Progenitor cell of endocrine pancreas (in vitro differentiated cells): Measurements from ENCODE around the gene COPS3. TPM values are rescaled to one million over a fixed set of nuclear protein-coding genes. Genes with fewer than 3 reads are reported as not detected.

Experiments
- DNase-seq: peaks from one replicate; pipeline ENCODE4 v3.0.0; 2021; ENCODE audit warnings: low spot score; ENCODE audit not compliant: unreplicated experiment
- H3K27ac Mint-ChIP-seq: 2 replicates; pipeline ENCODE4 v1.8.0; 2021; ENCODE audit warnings: mild to moderate bottlenecking, moderate library complexity, mixed read lengths
- H3K27me3 Mint-ChIP-seq: 2 replicates; pipeline ENCODE4 v1.8.0; 2021; ENCODE audit warnings: mixed read lengths
- H3K36me3 Mint-ChIP-seq: 2 replicates; pipeline ENCODE4 v1.8.0; 2022; ENCODE audit warnings: mixed read lengths; ENCODE audit not compliant: insufficient read depth
- H3K4me1 Mint-ChIP-seq: 2 replicates; pipeline ENCODE4 v1.8.0; 2021; ENCODE audit warnings: low read depth, mixed read lengths
- H3K4me3 Mint-ChIP-seq: 2 replicates; pipeline ENCODE4 v1.8.0; 2021; ENCODE audit warnings: low read depth, mild to moderate bottlenecking, moderate library complexity, mixed read lengths
- H3K9me3 Mint-ChIP-seq: 2 replicates; pipeline ENCODE4 v1.8.0; 2021; ENCODE audit warnings: low read depth, mixed read lengths
- total RNA-seq: library from RNA; stranded (reverse); gene quantifications from 2 replicates; pipeline ENCODE4 v1.2.1, GENCODE V29; 2021
- TF ChIP-seq, protein P1 (sequence below): fragments of 200-600 bp; sonication (generic); IDR thresholded peaks from one replicate; pipeline ENCODE4 v1.5.0; 2021; ENCODE audit warnings: antibody characterized with exemption, mild to moderate bottlenecking; ENCODE audit not compliant: unreplicated experiment

Gene COPS3
- total RNA-seq, 1 donor from 2014 or later: 61.5 TPM

DNA sequence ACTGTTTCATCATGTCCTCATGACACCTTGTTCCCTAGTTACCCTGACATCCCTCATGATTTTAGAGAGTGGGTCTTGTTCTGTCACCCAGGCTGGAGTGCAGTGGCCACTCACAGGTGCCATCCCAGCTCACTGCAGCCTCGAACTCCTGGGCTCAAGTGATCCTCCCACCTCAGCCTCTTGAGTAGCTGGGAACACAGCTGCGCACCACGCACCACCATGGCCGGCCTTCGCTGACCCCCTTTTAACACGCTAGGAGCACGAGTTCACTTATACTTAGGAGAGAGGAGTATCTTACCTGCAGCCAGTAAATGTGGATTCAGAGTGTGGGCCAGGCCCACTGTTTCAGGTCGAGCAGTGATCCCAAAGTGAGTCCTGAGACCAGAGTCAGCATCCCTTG is 43.6 kb upstream of the COPS3 start:
- no peaks in the 10 kb centered on the region for H3K9me3 Mint-ChIP-seq
- TF ChIP-seq, protein P1, sequence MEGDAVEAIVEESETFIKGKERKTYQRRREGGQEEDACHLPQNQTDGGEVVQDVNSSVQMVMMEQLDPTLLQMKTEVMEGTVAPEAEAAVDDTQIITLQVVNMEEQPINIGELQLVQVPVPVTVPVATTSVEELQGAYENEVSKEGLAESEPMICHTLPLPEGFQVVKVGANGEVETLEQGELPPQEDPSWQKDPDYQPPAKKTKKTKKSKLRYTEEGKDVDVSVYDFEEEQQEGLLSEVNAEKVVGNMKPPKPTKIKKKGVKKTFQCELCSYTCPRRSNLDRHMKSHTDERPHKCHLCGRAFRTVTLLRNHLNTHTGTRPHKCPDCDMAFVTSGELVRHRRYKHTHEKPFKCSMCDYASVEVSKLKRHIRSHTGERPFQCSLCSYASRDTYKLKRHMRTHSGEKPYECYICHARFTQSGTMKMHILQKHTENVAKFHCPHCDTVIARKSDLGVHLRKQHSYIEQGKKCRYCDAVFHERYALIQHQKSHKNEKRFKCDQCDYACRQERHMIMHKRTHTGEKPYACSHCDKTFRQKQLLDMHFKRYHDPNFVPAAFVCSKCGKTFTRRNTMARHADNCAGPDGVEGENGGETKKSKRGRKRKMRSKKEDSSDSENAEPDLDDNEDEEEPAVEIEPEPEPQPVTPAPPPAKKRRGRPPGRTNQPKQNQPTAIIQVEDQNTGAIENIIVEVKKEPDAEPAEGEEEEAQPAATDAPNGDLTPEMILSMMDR: no peak

DNA sequence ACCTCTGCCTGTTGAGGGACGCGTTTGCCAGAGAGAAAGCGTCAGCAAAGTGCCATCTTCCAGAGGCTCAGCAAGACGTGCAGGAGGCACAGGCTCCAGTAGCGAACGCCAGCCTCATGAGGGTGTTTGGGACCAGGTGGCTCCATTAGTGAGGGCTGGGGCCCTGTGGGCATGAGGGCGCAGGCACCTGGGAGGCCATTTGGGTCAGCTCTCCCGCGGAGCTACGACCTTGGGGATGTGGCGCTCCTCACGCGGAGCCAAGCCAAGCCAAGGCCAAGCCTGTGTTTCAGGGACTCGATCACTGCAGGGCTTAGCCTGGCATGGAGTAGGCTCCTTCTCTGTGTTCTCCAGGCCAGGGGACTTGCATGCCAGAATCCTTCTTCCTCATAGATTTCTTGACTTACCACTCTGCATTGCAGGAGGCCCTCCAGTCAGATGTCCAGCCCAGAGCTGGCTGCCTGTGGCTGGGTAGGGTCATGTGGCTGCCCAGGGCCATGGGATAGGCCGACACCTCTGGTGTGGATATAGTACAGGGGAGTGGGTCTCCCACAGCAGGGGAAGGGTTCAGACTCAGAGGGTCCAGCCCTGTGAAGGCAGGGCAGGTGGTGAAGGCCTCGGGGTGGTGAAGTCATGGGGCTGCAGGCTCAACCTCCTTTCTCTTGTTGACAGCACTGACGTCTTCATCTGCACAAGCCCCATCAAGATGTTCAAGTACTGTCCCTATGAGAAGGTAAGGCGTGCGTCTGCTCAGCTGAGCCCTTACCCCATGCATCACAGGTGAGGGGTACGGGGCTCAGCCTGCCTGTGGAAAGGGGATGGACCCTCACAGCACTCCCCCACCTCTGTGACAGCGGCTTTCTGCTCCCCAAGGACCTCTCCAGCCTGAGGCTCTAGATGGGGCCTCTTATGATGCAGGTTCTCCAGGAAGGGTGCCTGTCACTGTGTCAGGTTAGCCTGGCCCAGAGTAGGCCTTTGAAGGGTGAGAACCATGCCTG is 41.8 kb upstream of the COPS3 start:
- no peaks in the 10 kb centered on the region for H3K27me3 Mint-ChIP-seq
- no peak overlapping the region for H3K27ac Mint-ChIP-seq
- H3K9me3 Mint-ChIP-seq: no peaks in the 10 kb centered on the region
- H3K36me3 Mint-ChIP-seq: no peaks in the 10 kb centered on the region
- DNase-seq: no peak
- H3K4me3 Mint-ChIP-seq: no peak overlapping the region
- TF ChIP-seq, protein P1: no peak
- H3K4me1 Mint-ChIP-seq: no peaks in the 10 kb centered on the region

More for the DNA sequence above, 43.6 kb upstream of the COPS3 start:
- no peak for DNase-seq
- H3K27ac Mint-ChIP-seq: no peak overlapping the region
- H3K36me3 Mint-ChIP-seq: no peaks in the 10 kb centered on the region
- H3K4me1 Mint-ChIP-seq: no peaks in the 10 kb centered on the region
- H3K4me3 Mint-ChIP-seq: no peak overlapping the region
- H3K27me3 Mint-ChIP-seq: no peaks in the 10 kb centered on the region

DNA sequence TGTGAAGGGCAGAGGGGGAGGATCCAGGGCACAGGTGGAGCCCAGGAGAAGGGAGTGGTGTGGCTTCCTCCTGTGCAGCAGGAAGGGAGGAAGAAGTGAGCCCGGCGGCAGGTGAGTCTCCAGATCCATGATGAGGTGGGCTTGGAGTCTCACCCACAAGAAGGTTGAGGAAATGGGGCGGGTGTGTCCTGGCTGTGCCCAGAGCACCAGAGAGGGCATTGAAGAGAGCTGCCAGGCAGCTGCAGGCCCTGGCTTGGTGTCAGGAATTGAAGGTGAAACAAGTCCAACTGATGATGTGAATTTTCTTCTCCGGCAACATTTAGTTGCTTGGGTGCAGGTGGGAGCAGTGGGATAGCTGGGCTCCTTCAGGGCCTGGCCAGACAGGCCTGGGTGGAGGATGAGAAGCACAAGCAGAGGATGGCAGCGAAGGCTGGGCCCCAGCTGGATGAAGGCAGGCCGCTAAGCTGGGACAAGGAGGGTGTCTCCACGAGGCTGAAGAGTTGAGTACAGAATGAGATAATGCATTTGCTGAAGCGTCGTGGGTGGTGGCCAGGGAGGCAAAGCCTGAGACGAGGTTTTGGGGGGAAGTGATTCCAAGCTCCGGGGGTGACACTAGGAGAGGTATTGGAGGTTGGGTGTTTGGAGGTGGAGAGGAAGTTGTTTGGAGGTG is 40.4 kb upstream of the COPS3 start:
- Mint-ChIP-seq H3K9me3 (no peaks in the 10 kb centered on the region), H3K4me3 (no peak overlapping the region), H3K36me3 (no peaks in the 10 kb centered on the region), H3K27ac (no peak overlapping the region), H3K4me1 (no peaks in the 10 kb centered on the region), H3K27me3 (no peaks in the 10 kb centered on the region)
- no peak for DNase-seq
- TF ChIP-seq, protein P1: no peak

DNA sequence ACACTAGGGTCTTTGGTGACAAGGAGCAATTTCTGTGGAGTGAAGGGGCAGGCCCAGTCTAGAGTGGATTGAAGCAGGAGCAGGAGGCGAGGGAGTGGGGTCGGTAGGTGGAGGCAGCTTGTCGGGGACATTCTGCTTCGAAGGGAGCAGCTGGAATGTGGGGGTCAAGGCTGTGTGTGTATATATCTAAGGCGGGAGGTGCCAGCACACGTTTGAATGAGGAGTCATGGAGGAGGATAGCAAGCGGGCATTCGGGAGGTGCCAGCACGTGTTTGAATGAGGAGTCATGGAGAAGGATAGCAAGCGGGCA is 39.8 kb upstream of the COPS3 start:
- no peaks in the 10 kb centered on the region for H3K4me1 Mint-ChIP-seq
- no peak overlapping the region for H3K4me3 Mint-ChIP-seq
- H3K36me3 Mint-ChIP-seq: no peaks in the 10 kb centered on the region
- DNase-seq: no peak
- TF ChIP-seq, protein P1: no peak
- no peaks in the 10 kb centered on the region for H3K27me3 Mint-ChIP-seq
- no peak overlapping the region for H3K27ac Mint-ChIP-seq
- no peaks in the 10 kb centered on the region for H3K9me3 Mint-ChIP-seq

DNA sequence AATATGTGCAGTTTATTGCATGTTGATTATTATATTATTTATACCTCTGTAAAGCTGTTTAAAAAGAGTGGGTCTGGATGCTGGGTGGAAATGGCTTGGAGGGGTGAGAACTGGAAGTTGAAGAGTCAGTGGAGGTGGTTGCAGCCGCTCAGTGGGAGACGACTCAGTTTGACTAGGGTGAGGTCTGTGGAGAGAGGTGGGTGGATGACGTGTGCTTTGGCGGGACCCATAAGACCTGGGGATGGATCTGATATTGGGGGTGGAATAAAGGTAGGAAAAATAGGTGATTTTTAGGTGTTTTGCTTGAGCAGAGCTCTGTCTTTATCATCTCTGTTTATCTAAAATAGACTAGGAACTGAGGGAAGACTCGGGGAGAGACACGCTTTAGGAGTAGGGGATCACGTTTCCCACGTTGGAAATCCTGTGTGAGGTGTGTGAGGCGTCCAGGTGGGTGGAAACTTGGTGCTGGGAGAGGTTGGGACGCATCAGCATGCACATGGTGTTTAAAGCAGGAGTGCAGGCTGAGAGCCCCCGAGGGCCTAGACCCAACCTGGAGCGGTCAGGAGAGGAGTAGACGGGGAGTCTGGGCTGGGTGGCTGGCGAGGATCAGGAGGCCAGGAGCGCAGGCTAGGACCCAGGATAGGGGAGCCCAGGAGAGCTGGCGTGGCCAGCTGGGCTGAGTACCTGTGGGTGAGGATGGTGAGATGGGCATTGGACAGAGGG is 39.3 kb upstream of the COPS3 start:
- DNase-seq: no peak
- TF ChIP-seq, protein P1: no peak

More for the DNA sequence above, 39.3 kb upstream of the COPS3 start:
- Mint-ChIP-seq H3K27ac (no peak overlapping the region), H3K9me3 (no peaks in the 10 kb centered on the region), H3K4me3 (no peak overlapping the region), H3K27me3 (no peaks in the 10 kb centered on the region), H3K36me3 (no peaks in the 10 kb centered on the region), H3K4me1 (no peaks in the 10 kb centered on the region)
